Hematopoietic multipotent progenitor cell treated with erythropoietin and hydrocortisone succinate and interleukin-3 and kit ligand, for 6 days (in vitro differentiated cells): Measurements from ENCODE around the gene PISD.
A peak's percentile ranks its signal among the peaks of the same experiment; 100 is the strongest.

Experiments used
- DNase-seq: peaks from one replicate; pipeline ENCODE4 v3.0.0-alpha.2; 2015

PISD gene

DNA sequence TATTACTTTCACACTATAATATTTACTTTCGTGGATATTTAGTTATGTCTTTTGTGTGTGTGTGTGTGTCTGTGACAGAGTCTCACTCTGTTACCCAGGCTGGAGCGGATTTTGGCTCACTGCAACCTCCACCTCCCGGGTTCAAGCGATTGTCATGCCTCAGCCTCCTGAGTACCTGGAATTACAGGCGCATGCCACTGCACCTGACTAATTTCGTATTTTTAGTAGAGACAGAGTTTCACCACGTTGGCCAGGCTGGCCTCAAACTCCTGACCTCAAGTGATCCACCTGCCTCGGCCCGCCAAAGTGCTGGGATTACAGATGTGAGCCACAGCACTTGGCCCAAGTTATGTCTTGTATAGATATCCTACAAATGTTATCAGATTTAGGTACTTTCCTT is 9.9 kb downstream of the PISD start:
- DNase-seq: no peak

DNA sequence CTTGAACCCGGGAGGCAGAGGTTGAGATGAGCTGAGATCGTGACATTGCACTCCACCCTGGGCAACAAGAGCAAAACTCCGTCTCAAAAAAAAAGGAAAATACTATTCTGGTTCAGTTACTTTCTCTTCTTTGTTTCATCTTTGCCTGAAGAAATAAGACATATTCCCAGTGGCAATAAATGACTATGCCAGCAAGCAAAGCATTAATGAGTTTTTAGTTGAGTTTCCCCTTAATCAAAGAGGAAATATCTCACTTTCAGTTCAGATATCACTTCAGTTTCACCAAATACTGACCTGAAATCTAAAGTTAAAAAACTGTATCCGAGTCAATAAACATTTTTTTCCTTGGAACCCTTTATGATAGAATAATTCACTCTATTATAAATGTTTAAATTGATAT is 10.4 kb downstream of the PISD start:
- no peak for DNase-seq

- no peak for DNase-seq
These were observed 11.6 kb downstream of the PISD start for GRCh38 chr22:31650391-31650790.

GRCh38 chr22:31647523-31648320 is 14.3 kb downstream of the PISD start:
- no peak for DNase-seq

GRCh38 chr22:31647066-31647465 is 14.9 kb downstream of the PISD start:
- DNase-seq: no peak

GRCh38 chr22:31646186-31647019 is 15.6 kb downstream of the PISD start:
- DNase-seq: no peak

GRCh38 chr22:31639436-31640039 is 22.5 kb downstream of the PISD start:
- no peak for DNase-seq

GRCh38 chr22:31637891-31638618 is 24.0 kb downstream of the PISD start:
- peak; percentile 88 for DNase-seq

DNA sequence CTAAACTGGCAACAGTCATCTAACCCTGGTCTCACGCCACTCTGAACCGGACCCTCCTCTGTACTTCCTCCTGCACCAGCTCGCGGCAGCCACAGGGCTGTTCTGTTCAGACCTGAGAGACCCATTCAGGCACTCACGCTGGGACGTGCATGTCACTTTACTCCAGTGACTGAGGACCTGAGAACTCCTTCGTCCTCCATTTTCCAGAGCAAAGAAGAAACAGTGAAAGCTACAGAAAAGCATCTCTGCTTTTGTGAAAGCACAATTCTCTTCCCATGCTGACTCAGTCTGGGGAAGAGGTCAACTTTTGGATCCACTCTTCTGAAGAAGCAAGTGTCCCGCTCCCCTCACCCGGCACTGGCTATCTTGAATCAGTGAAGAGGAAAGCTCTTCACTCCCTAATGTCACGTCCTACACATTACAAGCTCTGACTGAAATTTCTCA is 24.5 kb downstream of the PISD start:
- peak; percentile 89 for DNase-seq

GRCh38 chr22:31635638-31636306 is 26.2 kb downstream of the PISD start:
- no peak for DNase-seq

- peak; percentile 34 for DNase-seq
These were observed 30.6 kb downstream of the PISD start for GRCh38 chr22:31631436-31631835.

GRCh38 chr22:31630331-31631329 is 31.4 kb downstream of the PISD start:
- peak; percentile 94 for DNase-seq

DNA sequence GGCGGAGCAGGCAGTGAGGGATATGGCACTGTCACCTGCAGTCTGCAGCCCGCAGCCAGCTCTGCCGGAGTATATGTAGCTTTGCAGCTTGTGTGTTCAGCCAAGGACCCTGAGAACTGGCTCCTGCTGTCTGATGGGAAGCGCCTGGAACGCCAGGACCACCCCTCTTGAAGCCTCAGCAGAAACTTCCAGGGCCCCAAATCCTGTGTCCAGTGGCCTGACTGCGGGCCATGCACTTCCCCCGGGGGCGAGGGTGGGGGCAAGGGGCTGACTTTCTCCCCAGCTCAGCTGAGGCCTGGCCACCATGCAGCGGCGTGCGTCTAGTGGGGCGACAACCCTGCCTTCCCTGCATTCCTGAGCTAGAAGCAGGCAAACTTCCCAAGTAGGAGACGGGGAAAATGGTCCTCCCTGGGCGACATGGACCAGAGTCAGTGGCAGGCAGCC is 32.3 kb downstream of the PISD start:
- DNase-seq: no peak

DNA sequence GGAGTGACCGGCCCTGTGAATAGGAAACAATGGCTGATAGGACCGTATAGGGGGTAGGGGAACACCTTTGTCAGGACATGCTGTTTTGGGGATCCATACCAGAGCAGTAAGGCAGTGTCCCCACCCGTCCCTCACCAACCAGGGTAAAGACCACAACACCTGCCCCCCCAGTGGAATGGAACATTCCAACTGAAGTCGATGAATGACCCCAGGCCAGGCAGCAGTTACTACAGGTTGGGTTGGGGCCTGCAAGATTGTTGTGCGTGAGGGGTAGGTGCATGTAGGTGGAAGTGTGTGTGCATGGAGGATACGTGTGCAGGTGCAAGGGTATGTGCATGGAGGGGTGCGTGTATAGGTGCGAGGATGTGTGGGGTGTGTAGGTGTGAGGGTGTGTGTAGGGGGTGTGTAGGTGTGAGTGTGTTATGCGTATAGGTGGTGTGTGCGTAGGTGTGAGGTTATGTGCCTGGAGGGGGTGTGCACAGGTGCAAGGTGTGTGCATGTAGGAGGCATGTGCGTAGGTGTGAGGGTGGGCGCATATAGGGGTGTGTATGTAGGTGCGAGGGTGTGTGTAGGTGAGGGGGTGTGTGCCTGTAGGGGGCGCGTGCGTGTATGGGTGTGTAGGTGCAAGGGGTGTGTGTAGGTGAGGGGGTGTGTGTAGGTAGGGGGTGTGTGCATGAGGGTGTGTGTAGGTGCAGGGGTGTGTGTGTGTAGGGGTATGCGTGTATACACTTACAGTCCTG is 32.9 kb downstream of the PISD start:
- no peak for DNase-seq

- no peak for DNase-seq
These were observed 33.7 kb downstream of the PISD start for GRCh38 chr22:31628362-31628761.

DNA sequence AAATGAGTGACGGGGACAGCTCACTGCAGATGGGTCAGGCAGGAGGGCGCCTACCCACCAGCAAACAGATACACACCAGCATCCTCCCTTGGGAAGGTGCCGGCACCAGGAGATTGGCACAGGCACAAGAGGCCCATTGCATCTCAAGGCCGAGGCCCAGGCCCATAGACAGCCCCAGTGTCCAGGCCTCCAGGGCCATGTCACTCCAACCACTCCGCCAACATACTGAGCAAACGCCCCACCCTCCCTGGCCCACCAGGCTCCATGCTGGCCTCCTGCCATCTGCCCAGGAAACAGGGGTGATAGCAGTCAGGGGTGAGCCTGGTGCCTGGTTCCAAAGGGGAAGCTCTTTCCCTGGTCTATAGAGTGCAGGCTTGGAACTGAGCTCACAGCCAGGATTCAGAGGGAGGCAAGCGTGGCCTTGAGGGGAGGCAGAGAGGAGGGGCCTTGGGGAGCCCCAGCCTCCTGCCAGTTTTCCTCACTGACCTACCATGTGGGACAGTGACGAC is 34.7 kb downstream of the PISD start:
- peak; percentile 87 for DNase-seq

- peak; percentile 96 for DNase-seq
These were observed 35.4 kb downstream of the PISD start for GRCh38 chr22:31626427-31627150.

- DNase-seq: peak; percentile 66
These were observed 36.2 kb downstream of the PISD start for GRCh38 chr22:31625661-31626426.
